Measurements from ENCODE around the gene ZNF101.

GRCh38 chr19:19642506-19643157 lies 26.0 kb upstream of the ZNF101 start:
- TF ChIP-seq CTCF (conservative IDR thresholded peaks at IDR 0.05 in 1 of 2, IDR thresholded peaks at IDR 0.05 in 1 of 2; ENCODE audit: low read depth in 1 of 2, low read length in 2 of 2) = no peak
- TF ChIP-seq EZH2 (IDR thresholded peaks at IDR 0.05; ENCODE audit: low read length, missing control alignments) = no peak

Data from fibroblast of lung (primary cell).